HG02884 (cell line): ENCODE data around the gene PTGS1.
"Not testable (repeated sequence)": the region's sequence is repeated elsewhere in the genome, so short reads cannot be mapped to it uniquely, and the experiment has no call there.

Source experiments
- ATAC-seq: cut with Tn5 transposase; IDR thresholded peaks from one replicate; pipeline ENCODE4 v1.9.1; 2021; ENCODE audit warnings: mild to moderate bottlenecking, moderate library complexity; ENCODE audit not compliant: unreplicated experiment

The PTGS1 gene

DNA sequence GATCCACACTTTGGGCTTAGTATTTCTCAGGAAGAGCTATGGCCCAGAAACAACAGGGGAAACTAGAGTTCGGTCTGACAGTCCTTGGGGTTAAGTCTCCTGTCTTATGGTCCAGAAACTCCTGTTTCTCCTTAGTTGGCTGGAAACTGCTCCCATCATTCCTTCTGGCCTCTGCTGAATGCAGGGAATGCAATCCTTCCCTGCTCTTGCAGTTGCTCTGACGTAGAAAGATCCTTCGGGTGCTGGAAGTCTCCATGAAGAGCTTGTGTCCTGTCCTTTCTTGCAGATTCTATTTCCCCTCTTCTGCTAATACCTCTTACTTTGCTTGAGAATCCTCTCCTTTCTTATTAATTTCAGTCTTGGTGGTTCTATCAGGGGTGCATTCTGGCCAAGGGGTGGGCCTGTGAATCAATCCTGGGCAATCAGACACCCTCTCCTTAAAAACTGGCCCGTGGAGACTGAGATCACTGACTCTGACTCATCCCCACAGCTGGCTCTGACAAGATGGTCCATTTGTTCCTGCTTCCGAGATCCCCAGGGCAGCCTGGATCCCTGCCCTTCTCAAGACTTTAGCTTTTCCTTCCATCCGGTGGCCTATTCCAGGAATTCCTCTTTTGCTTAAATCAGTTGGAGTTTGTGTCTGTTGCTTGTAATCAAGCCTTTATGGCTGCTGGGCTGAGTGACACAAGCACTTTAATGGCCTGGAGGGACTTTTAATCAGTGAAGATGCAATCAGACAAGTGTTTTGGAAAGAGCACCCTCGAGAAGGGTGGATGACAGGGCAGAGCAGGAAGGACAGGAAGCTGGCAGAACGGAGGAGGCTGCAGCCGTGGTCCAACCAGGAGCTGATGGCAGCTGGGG, 23.7 kb downstream of the PTGS1 start:
- no peak for ATAC-seq

DNA sequence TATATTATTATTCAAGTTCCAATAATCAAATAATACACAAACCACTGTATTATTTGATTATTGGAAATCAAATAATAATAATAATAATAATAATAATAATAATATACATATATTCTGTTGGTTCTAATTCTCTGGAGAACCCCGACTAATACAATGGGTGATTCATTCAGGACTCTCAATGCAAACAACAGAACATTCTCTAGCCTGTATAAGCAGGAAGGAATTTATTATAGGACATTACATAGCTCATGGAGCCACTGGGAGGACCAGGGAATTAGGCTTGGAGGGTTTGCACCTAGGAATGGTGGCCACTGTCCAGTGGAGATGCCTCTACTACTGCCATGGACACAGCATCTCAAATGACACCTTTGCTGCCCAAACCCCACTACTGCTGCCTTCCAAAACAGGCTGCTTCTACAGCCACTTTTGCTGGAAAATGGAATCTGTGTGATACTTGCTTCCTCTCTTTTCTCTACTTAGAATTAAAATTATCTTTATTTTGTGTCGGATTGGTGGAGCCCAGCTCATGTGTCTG, 25.9 kb downstream of the PTGS1 start:
- ATAC-seq, result no peak

DNA sequence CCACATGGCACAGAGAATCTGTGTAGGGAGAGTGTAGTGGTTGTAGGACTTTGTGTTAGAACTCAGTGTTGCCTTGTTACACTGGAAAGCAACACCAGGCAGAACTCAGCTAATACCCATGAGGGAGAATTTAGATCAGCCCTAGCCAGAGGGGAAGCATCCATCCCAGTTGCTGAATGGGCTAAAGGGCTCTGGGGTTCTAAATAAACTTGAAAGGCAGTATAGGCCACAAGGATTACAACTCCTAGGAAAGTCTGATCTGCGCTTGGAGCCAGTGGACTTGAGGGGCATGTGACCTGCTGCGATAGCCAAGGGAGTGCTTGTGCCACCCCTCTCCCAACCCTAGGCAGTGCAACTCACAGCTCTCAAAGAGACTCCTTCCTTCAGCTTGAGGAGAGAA, 26.9 kb downstream of the PTGS1 start:
- ATAC-seq, result no peak

DNA sequence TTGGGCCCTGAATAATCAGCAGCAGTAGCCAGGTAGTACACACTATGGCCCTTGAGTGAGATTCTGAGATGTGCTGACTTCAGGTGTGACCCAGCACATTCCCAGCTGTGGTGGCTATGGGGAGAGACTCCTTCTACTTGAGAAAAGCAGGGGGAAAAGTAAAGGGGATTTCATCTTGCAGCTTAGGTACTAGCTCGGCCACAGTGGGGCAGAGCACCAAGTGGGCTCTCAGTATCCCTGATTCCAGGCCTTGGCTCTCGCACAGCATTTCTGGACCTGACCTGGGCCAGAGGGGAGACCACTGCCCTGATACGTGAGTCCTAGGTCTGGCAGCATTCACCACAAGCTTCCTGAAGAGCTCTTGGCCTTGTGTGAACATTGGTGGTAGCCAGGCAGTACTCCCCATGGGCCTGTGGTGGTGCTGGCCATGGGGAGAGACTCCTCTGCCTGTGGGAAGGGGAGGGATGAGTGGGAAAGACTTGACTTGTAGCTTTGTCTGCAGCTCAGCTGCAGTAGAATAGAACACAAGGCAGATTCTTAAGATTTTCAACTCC, 27.6 kb downstream of the PTGS1 start:
- ATAC-seq, result no peak

DNA sequence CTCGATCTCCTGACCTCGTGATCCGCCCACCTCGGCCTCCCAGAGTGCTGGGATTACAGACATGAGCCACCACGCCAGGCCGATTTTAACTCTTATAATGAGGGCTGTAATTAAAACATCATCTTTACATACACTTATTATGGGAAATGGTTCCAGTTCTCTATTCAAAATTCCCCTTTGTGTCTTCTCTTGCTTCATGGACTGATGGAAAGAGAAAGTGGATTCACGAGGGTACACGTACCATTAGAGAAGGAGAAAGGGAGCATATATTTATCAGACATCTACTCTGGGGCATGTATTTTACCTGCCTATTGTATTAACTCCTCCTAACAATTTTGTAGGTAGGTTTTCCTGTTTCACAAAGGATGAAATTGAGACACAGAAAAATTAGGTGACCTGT, 31.1 kb downstream of the PTGS1 start:
- no peak for ATAC-seq

DNA sequence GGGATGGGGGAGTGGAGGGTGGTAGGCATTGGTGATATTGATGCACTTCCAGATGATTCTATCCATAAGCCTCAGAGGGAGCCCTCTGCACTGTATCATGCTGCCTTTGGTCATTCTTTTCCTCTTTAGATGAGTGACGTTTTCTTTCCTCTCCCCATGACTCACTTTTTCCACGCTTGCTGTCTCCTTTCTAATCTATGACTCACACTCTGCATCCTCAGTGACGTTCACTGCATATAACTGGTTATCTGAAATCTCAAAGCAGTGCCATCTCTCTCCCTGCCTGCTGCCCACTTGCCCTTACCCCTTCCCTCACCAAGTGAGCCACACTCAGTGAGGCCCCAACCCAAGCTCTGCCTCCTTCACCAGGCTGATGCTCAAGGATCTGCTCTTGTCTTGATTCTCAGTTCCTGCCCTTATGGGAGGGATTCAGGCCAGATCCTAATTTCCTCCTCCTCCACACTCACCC, 31.6 kb downstream of the PTGS1 start:
- no peak for ATAC-seq

DNA sequence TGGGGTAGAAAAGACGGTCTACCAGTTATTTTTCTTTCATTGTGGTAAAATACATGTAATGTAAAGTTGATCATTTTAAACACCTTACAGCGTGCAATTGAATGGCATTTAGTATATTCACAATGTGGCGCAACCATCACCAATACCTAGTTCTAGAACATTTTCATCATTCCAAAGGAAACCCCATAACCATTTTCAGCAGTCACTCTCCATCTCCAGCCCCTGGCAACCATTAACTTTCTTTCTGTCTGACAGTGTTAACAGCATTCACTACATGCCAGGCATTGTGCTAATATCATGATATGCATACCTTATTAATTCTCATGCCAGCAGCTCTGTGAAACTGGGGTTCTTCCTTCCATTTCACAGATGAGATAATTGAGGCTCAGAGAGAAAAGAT, 32.0 kb downstream of the PTGS1 start:
- no peak for ATAC-seq

DNA sequence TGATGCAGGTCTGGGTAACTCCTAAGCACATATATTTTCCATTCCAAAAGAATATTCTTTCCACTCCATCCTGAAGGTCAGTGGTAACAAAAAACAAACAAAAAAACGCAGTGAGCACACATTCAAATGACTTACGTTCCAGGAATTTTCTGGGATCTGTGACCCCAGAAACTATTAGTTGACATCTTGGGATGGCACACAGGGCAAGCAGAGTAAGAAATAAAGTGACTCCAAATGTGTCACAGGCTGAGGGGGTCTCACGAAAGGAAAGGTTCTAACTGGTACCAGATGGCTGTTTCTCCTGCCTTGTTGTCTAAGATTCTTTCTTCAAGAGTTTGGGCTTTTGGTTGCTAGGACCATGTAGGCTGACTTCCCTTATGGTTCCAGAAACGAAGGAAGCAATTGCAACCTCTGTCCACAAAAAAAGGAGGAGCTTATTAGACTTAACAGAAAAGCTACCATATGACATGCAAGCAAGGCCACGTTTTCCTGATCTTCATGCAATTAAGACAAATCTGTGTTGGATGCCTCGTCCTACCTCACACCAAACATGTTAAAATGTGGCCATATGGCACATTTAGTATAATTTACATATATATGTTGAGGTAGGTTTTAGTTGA, 32.7 kb downstream of the PTGS1 start:
- no peak for ATAC-seq

DNA sequence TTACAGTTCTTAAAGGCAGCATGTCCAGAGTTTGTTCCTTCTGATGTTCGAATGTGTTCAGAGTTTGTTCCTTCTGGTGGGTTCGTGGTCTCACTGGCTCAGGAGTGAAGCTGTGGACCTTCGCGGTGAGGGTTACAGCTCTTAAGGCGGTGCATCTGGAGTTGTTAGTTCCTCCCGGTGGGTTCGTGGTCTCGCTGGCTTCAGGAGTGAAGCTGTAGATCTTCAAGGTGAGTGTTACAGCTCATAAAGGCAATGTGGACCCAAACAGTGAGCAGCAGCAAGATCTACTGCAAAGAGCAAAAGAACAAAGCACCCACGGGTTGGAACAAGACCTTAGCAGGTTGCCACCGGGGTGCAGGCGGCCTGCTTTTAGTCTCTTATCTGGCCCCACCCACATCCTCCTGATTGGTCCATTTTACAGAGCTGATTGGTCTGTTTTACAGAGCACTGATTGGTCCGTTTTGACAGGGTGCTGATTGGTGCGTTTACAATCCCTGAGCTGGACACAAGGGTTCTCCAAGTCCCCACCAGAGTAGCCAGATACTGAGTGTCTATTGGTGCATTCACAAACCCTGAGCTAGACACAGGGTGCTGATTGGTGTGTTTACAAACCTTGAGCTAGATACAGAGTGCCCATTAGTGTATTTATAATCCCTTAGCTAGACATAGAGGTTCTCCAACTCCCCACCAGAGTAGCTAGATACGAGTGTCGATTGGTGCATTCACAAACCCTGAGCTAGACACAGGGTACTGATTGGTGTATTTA, 34.7 kb downstream of the PTGS1 start:
- not testable (repeated sequence) for ATAC-seq

DNA sequence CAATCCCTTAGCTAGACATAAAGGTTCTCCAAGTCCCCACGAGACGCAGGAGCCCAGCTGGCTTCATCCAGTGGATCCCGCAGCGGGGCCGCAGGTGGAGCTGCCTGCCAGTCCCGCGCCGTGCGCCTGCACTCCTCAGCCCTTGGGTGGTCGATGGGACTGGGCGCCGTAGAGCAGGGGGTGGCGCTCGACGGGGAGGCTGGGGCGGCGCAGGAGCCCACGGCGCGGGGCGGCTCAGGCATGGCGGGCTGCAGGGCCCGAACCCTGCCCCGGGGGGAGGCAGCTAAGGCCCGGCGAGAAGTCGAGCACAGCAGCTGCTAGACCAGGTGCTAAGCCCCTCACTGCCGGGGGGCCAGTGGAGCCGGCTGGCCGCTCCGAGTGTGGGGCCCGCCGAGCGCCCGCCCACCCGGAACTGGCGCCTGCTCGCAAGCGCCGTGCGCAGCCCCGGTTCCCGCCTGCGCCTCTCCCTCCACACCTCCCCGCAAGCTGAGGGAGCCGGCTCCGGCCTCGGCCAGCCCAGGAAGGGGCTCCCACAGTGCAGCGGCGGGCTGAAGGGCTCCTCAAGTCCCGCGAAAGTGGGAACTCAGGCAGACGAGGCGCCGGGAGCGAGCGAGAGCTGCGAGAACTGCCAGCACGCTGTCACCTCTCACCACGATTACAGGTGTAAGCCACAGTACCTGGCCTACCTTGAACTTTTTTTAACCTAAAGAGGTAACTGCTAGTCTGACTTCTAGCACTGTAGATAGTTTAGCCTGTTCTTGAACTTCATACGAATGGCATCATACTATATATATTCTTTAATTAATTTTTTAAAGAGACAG, 35.5 kb downstream of the PTGS1 start:
- ATAC-seq, result no peak

DNA sequence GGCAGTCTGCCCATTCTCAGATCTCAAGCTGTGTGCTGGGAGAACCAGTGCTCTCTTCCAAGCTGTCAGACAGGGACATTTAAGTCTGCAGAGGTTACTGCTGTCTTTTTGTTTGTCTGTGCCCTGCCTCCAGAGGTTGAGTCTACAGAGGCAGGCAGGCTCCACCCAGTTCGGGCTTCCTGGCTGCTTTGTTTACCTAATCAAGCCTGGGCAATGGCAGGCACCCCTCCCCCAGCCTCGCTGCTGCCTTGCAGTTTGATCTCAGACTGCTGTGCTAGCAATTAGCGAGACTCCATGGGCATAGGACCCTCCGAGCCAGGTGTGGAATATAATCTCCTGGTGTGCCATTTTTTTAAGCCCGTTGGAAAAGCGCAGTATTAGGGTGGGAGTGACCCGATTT, 43.3 kb downstream of the PTGS1 start:
- ATAC-seq, result not testable (repeated sequence)

DNA sequence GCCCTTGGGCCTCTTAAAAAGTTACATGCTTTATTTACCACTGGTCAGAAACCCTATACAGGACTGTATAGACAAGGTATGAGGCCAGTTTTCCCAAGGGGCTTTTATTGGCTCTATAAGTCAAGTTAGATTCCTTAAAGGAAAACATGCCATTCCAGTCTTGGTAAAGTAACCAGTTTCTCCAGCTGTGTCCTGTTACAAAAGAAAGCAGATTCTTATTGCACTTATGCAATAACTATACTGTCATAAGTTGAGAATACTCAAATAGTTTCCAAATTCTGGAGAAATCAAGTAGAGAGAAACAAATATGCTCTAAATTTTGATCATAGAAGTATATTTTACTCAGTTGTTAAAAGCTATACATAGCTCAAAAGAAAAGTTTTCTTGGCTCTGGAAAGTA, 47.2 kb downstream of the PTGS1 start:
- no peak for ATAC-seq

DNA sequence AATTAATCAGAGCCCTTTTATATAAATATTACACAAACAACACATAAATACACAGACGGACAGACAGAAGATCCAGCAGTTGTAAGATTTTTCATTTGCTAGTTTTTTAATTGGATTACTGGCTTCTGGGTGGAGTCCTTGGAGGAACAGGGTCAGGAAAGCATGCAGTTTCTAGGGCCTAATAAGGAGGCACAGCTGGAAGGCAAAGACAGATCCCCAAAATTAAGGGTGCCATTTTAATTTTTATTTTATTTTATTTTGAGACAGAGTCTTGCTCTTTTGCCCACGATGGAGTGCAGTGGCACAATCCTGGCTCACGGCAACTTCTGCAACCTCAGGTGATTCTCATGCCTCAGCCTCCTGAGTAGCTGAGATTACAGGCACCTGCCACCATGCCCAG, 49.5 kb downstream of the PTGS1 start:
- no peak for ATAC-seq

DNA sequence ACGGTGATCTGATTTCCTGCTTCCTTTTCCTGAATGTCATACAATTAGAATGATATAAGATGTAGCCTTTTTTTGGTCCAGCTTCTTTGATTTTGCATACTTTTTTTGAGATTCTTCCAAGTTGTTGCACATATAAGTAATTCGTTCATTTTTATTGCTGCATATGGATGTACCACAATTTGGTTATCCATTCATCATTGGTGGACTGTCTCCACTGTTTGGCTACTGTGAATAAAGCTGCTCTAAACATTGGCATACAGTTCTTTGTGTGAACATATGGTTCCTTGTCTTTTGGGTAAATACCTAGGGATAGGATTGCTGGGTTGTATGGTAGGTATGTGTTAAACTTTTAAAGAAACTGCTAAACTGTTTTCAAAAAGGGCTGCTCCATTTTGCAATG, 54.3 kb downstream of the PTGS1 start:
- no peak for ATAC-seq

DNA sequence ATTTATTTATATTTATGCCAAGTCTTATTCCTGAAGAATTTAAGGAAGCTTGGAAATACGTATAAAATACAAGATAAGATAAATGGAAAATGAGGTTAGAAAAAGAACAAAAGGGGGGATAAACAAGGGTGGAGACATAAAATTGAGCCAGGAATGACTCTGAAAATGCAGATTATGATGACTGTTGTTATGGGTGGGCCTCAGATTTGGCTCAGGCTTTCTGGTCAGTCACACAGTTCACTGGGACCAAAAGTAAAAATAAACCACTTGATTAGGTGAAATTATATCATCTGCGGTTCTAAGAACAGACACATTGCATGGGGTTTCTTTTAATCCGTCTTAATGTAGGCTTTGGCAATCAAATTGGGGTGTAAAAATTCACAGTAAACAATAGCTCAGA, 55.9 kb downstream of the PTGS1 start:
- no peak for ATAC-seq

DNA sequence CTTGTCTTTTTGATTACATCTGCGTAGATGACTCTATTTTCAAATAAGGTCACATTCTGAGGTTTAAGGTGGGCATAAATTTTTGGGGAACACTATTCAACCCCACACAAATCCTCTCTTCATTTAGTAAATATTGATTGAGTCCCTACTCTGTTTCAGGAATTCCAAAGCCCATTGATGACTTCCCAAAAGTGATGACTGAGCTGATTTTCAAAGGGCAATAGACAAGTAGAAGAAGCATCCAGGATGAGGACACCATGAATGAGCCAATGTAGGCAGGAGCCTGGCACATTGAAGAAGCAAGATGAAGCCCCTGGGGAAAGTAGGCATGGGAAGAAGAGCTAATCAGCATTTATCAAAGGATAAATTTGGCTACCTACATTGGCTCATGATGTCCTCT, 71.7 kb downstream of the PTGS1 start:
- ATAC-seq, result no peak

DNA sequence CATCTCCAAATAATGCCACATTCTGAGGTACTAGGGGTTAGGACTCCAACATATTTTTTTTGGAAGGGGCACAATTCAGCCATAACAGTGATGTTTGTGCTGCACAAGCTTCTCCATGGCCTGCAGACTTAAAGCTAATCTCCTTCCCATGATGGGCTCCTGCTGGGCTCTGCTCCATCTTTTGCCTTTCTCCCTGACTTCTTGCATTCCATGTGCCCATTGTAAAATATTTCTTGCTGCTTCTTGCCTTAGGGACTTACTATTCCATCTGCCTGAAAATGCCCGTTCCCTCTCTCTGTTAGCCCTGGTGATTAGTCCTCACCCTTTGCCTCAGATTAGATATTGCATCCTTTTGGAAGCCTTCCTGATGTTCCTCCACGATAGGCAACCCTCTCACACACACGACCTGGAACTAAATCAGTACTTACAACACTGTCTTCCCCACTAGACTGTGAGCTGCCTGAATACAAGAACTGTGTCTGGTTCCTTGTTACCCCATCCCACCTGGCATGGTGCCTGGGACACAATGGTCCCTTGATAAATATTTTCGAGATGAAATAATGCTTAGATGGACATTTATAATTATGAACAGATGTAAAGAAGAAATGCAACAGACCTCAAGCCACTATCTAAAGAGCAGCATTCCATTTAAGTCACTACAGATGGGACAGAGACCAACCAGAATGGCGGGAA, 73.4 kb downstream of the PTGS1 start:
- ATAC-seq, result no peak
